Retinal pigment epithelial cell (primary cell): ENCODE results near the gene NR1D2.

ENCODE experiments used
- DNase-seq: peaks from one replicate; pipeline ENCODE4 v3.0.0-alpha.2; 2010; ENCODE audit warnings: low read depth
- H3K4me3 ChIP-seq: 2 replicates; pipeline ENCODE4 v1.5.1; 2011; ENCODE audit warnings: mild to moderate bottlenecking, low read length, control low read depth, moderate library complexity
- CTCF ChIP-seq: conservative IDR thresholded peaks from 2 replicates; pipeline ENCODE4 v1.5.1; 2011; ENCODE audit warnings: low read depth, low read length, control low read depth, inconsistent platforms

Gene NR1D2

GRCh38 chr3:23920151-23920655 is 24.9 kb upstream of the NR1D2 start:
- no peak for DNase-seq
- TF ChIP-seq CTCF = no peak
- H3K4me3 ChIP-seq = no peak overlapping the region

GRCh38 chr3:23921052-23921511 is 24.0 kb upstream of the NR1D2 start:
- no peak for DNase-seq
- no peak for TF ChIP-seq CTCF
- no peak overlapping the region for H3K4me3 ChIP-seq

GRCh38 chr3:23923786-23924185 is 21.3 kb upstream of the NR1D2 start:
- TF ChIP-seq CTCF = no peak
- no peak overlapping the region for H3K4me3 ChIP-seq
- DNase-seq = no peak

- TF ChIP-seq CTCF = no peak
- H3K4me3 ChIP-seq = no peak overlapping the region
These were observed 18.8 kb upstream of the NR1D2 start for GRCh38 chr3:23926246-23926645.

GRCh38 chr3:23926736-23927135 is 18.4 kb upstream of the NR1D2 start:
- peak; percentile 15 for TF ChIP-seq CTCF
- no peak overlapping the region for H3K4me3 ChIP-seq
- DNase-seq = no peak

More at GRCh38 chr3:23926246-23926645, 18.8 kb upstream of the NR1D2 start:
- no peak for DNase-seq

- no peak for DNase-seq
- no peak overlapping the region for H3K4me3 ChIP-seq
- no peak for TF ChIP-seq CTCF
These were observed 16.6 kb upstream of the NR1D2 start for GRCh38 chr3:23928524-23928923.

- no peak for TF ChIP-seq CTCF
- no peak for DNase-seq
- H3K4me3 ChIP-seq = no peak overlapping the region
These were observed 13.5 kb upstream of the NR1D2 start for GRCh38 chr3:23931597-23931996.
